HCT116 (cell line): ENCODE data around the gene SORCS2. TPM values are rescaled to one million over a fixed set of nuclear protein-coding genes. Genes with fewer than 3 reads are reported as not detected.

ENCODE experiments used
- ATAC-seq: fragments of 200-7000 bp; cut with Tn5 transposase; 2 replicates; pipeline ENCODE4 v1.9.1; 2020; ENCODE audit warnings: mild to moderate bottlenecking, moderate library complexity
- BruUV-seq: library from RNA; stranded (reverse); fragments of 400-500 nt; replicated peaks from 2 replicates; lab custom pipeline; 2021; lab: Mats Ljungman, UMichigan
- CTCF ChIA-PET: fragments of 300-600 bp; sonication (Branson Sonifier 250); formaldehyde crosslinking; loops from one replicate; lab custom pipeline; 2021; ENCODE audit warnings: antibody characterized with exemption; lab: Charles Lee
- POLR2A ChIA-PET: fragments of 300-600, 350-600 bp; sonication (Branson Sonifier 250); formaldehyde crosslinking; loops from one replicate; lab custom pipeline; 2021; ENCODE audit warnings: antibody characterized with exemption; lab: Charles Lee
- RAD21 ChIA-PET, 2 experiments: fragments of 300-600 bp; sonication (Branson Sonifier 250); formaldehyde crosslinking; loops; one replicate each; lab custom pipeline; 2023; ENCODE audit warnings: low total read pairs in 2 of 2; ENCODE audit not compliant: uncharacterized antibody in 2 of 2, unreplicated experiment in 2 of 2, low non-redundant PET in 1 of 2; lab: Charles Lee
- DNase-seq: peaks from one replicate; pipeline ENCODE4 v3.0.0-alpha.2; 2010; ENCODE audit warnings: low read depth, low spot score
- H2AFZ ChIP-seq: fragments of 200-600 bp; shearing (Covaris generic), sonication (generic); 2 replicates; pipeline ENCODE4 v1.6.1; 2017; ENCODE audit warnings: low read depth, mixed run types, mixed read lengths, antibody characterized with exemption, low read length; ENCODE audit not compliant: poor library complexity, severe bottlenecking
- H3K27ac ChIP-seq: 2 replicates; pipeline ENCODE4 v1.5.1; 2012; ENCODE audit warnings: low read depth, low read length
- H3K27me3 ChIP-seq: fragments of 200-600 bp; sonication (generic); 2 replicates; pipeline ENCODE4 v1.6.1; 2016; ENCODE audit warnings: mixed run types, low read length, mixed read lengths; ENCODE audit not compliant: insufficient read depth
- H3K36me3 ChIP-seq, 2 experiments: fragments of 200-500 bp in 1 of 2; fragments of 200-600 bp in 1 of 2; sonication (Bioruptor generic) in 1 of 2; sonication (generic) in 1 of 2; 2 replicates each; pipeline versions ENCODE4 v1.5.1 to v1.6.1; 2014 to 2016; ENCODE audit warnings: low read length in 2 of 2, inconsistent platforms in 1 of 2, mixed read lengths in 1 of 2, mixed run types in 1 of 2; ENCODE audit not compliant: insufficient read depth in 2 of 2, control insufficient read depth in 1 of 2
- H3K4me1 ChIP-seq, 2 experiments: fragments of 200-600 bp in 1 of 2; sonication (generic) in 1 of 2; 2 replicates each; pipeline versions ENCODE4 v1.5.1 to v1.6.1; 2012 to 2017; ENCODE audit warnings: low read length in 2 of 2, inconsistent platforms in 1 of 2, mild to moderate bottlenecking in 1 of 2, mixed read lengths in 1 of 2, mixed run types in 1 of 2, moderate library complexity in 1 of 2; ENCODE audit not compliant: insufficient read depth in 2 of 2, control insufficient read depth in 1 of 2
- H3K4me2 ChIP-seq: fragments of 200-600 bp; sonication (generic); 2 replicates; pipeline ENCODE4 v1.6.1; 2017; ENCODE audit warnings: mixed run types, low read length, mixed read lengths
- H3K4me3 ChIP-seq, 2 experiments: fragments of 200-600 bp in 1 of 2; sonication (generic) in 1 of 2; replicated peaks in 1 of 2; 2 replicates each; pipeline ENCODE4 v1.5.1; 2011 to 2016; ENCODE audit warnings: low read length in 2 of 2, control low read depth in 1 of 2, low read depth in 1 of 2, mild to moderate bottlenecking in 1 of 2, mixed read lengths in 1 of 2, mixed run types in 1 of 2
- H3K79me2 ChIP-seq: fragments of 200-600 bp; sonication (generic); 2 replicates; pipeline ENCODE4 v1.6.1; 2017; ENCODE audit warnings: mild to moderate bottlenecking, mixed run types, low read length, moderate library complexity, mixed read lengths; ENCODE audit not compliant: insufficient read depth
- H3K9ac ChIP-seq: fragments of 200-600 bp; sonication (generic); 2 replicates; pipeline ENCODE4 v1.6.1; 2016; ENCODE audit warnings: low read length, mixed read lengths
- H3K9me2 ChIP-seq: fragments of 200-600 bp; sonication (generic), shearing (Covaris generic); 2 replicates; pipeline ENCODE4 v1.6.1; 2017; ENCODE audit warnings: mixed run types, mild to moderate bottlenecking, moderate library complexity; ENCODE audit not compliant: insufficient read depth
- H3K9me3 ChIP-seq, 2 experiments: fragments of 200-500 bp in 1 of 2; fragments of 200-600 bp in 1 of 2; sonication (Bioruptor generic) in 1 of 2; sonication (generic) in 1 of 2; 2 replicates each; pipeline ENCODE4 v1.6.1; 2014 to 2017; ENCODE audit warnings: low read length in 2 of 2, mixed read lengths in 2 of 2, inconsistent platforms in 1 of 2, low read depth in 1 of 2, mild to moderate bottlenecking in 1 of 2, mixed run types in 1 of 2, moderate library complexity in 1 of 2; ENCODE audit not compliant: control insufficient read depth in 1 of 2, insufficient read depth in 1 of 2
- H4K20me1 ChIP-seq: fragments of 200-600 bp; sonication (generic), shearing (Covaris generic); 2 replicates; pipeline ENCODE4 v1.6.1; 2017; ENCODE audit warnings: mixed run types, mild to moderate bottlenecking, moderate library complexity; ENCODE audit not compliant: insufficient read depth
- ATF3 ChIP-seq: IDR thresholded peaks from 2 replicates; pipeline ENCODE4 v1.6.1; 2012
- CBX3 ChIP-seq: IDR thresholded peaks from 2 replicates; pipeline ENCODE4 v1.6.1; 2012; ENCODE audit warnings: low read depth
- CTCF ChIP-seq, 3 experiments: fragments of 200-600 bp in 1 of 3; sonication (generic) in 1 of 3; IDR thresholded peaks in 2 of 3; conservative IDR thresholded peaks in 1 of 3; 2 replicates each; pipeline ENCODE4 v1.5.1; 2012 to 2017; ENCODE audit warnings: low read depth in 2 of 3, low read length in 2 of 3, antibody characterized with exemption in 1 of 3, borderline replicate concordance in 1 of 3, control low read depth in 1 of 3, mild to moderate bottlenecking in 1 of 3, mixed read lengths in 1 of 3, mixed run types in 1 of 3, moderate library complexity in 1 of 3; ENCODE audit not compliant: insufficient read depth in 1 of 3
- EGR1 ChIP-seq: IDR thresholded peaks from 2 replicates; pipeline ENCODE4 v1.6.1; 2012; ENCODE audit warnings: low read depth
- EZH2 ChIP-seq: fragments of 200-600 bp; sonication (generic); IDR thresholded peaks from 2 replicates; pipeline ENCODE4 v1.6.1; 2017; ENCODE audit warnings: antibody characterized with exemption, mixed run types
- EZH2phosphoT487 ChIP-seq: fragments of 200-600 bp; IDR thresholded peaks from 2 replicates; pipeline ENCODE4 v1.6.1; 2018; ENCODE audit warnings: antibody characterized with exemption, borderline replicate concordance
- FOSL1 ChIP-seq: IDR thresholded peaks from 2 replicates; pipeline ENCODE4 v1.6.1; 2012; ENCODE audit warnings: low read depth
- JUND ChIP-seq: IDR thresholded peaks from 2 replicates; pipeline ENCODE4 v1.6.1; 2012
- RAD21 ChIP-seq: IDR thresholded peaks from 2 replicates; pipeline ENCODE4 v1.6.1; 2012; ENCODE audit warnings: low read depth, mild to moderate bottlenecking
- REST ChIP-seq: IDR thresholded peaks from 2 replicates; pipeline ENCODE4 v1.6.1; 2012; ENCODE audit warnings: low read depth
- SP1 ChIP-seq: IDR thresholded peaks from 2 replicates; pipeline ENCODE4 v1.6.1; 2012; ENCODE audit warnings: low read depth
- SRF ChIP-seq: IDR thresholded peaks from 2 replicates; pipeline ENCODE4 v1.6.1; 2012; ENCODE audit warnings: low read depth
- TCF7L2 ChIP-seq: IDR thresholded peaks from 2 replicates; pipeline ENCODE4 v1.7.0; 2011; ENCODE audit warnings: borderline replicate concordance, inconsistent platforms; ENCODE audit not compliant: insufficient read depth, insufficient read length; ENCODE audit errors: extremely low read depth
- ZFX ChIP-seq: fragments of 450-650 bp; IDR thresholded peaks from 2 replicates; pipeline ENCODE4 v1.6.1; 2017
- ZNF274 ChIP-seq: fragments of 200-500 bp; sonication (Bioruptor generic); IDR thresholded peaks from 2 replicates; pipeline ENCODE4 v1.6.1; 2014; ENCODE audit warnings: mild to moderate bottlenecking, low read depth, low read length, inconsistent platforms
- intact Hi-C: fragments of 100-400 bp; cut with micrococcal nuclease; formaldehyde crosslinking; loops from 2 replicates; pipeline ENCODE4 v1.10.0; 2022
- total RNA-seq: library from RNA; stranded (reverse); gene quantifications from one replicate; pipeline ENCODE4 v1.2.1, GENCODE V29; 2021; ENCODE audit not compliant: unreplicated experiment

SORCS2 gene
- total RNA-seq, 1 experiment from 2014 or later = 0.37 TPM

- ChIA-PET POLR2A (no interaction called here), RAD21 (no interaction called here)
- no peaks in the 10 kb centered on the region for H3K9me2 ChIP-seq
These were observed 144.4 kb downstream of the SORCS2 start for GRCh38 chr4:7336732-7337131.

GRCh38 chr4:7337196-7338058, 145.1 kb downstream of the SORCS2 start:
- Histone ChIP-seq H4K20me1 (no peaks in the 10 kb centered on the region), H3K36me3 (no peaks in the 10 kb centered on the region), H3K79me2 (no peaks in the 10 kb centered on the region), H3K9me3 (no peaks in the 10 kb centered on the region), H3K4me1 (peaks cover 0 to 7% of the 10 kb centered on the region in 2 experiments; a peak in 1 of 4 replicates), H3K4me3 (no peak overlapping the region), H3K27me3 (no peaks in the 10 kb centered on the region), H3K9ac (no peak overlapping the region), H3K4me2 (no peak overlapping the region), H3K9me2 (no peaks in the 10 kb centered on the region), H3K27ac (no peak overlapping the region), H2AFZ (no peak overlapping the region)
- ATAC-seq (no peak), DNase-seq (no peak)
- RAD21 ChIA-PET = no interaction called here
- BruUV-seq = no TSS peak
- CTCF ChIA-PET = no interaction called here
- POLR2A ChIA-PET = no interaction called here
- intact Hi-C loops = no loop called here
- TF ChIP-seq SRF = no peak
- no peak for TF ChIP-seq TCF7L2
- TF ChIP-seq CTCF (IDR thresholded peaks at IDR 0.05 in 2 of 3, conservative IDR thresholded peaks at IDR 0.05 in 1 of 3; ENCODE audit: borderline replicate concordance in 1 of 3, insufficient read depth in 1 of 3, low read depth in 2 of 3, low read length in 2 of 3) = no peak
- TF ChIP-seq CBX3 = no peak
- no peak for TF ChIP-seq ATF3
- TF ChIP-seq JUND = no peak
- TF ChIP-seq REST = no peak
- no peak for TF ChIP-seq EGR1
- TF ChIP-seq ZNF274 = no peak
- TF ChIP-seq EZH2 = no peak
- no peak for TF ChIP-seq SP1
- TF ChIP-seq EZH2phosphoT487 = no peak
- TF ChIP-seq ZFX = no peak

More at GRCh38 chr4:7336732-7337131, 144.4 kb downstream of the SORCS2 start:
- H3K4me2 ChIP-seq = no peak overlapping the region
- ATAC-seq (no peak), DNase-seq (no peak)
- H2AFZ ChIP-seq = no peak overlapping the region
- CTCF ChIA-PET = no interaction called here
- no TSS peak for BruUV-seq
- H3K4me1 ChIP-seq = peaks cover 0 to 7% of the 10 kb centered on the region in 2 experiments; a peak in 1 of 4 replicates
- no peak overlapping the region for H3K27ac ChIP-seq
- H3K9me3 ChIP-seq = no peaks in the 10 kb centered on the region
- H3K36me3 ChIP-seq = no peaks in the 10 kb centered on the region
- no peaks in the 10 kb centered on the region for H3K79me2 ChIP-seq
- H4K20me1 ChIP-seq = no peaks in the 10 kb centered on the region
- H3K4me3 ChIP-seq = no peak overlapping the region
- no peaks in the 10 kb centered on the region for H3K27me3 ChIP-seq
- no peak overlapping the region for H3K9ac ChIP-seq
- intact Hi-C loops = no loop called here
- TF ChIP-seq RAD21 (no peak), ZNF274 (no peak), FOSL1 (no peak), CBX3 (no peak), EZH2phosphoT487 (no peak)
